Naive thymus-derived CD4-positive, alpha-beta T cell (primary cell): ENCODE results near the gene FRMPD2. TPM values are rescaled to one million over a fixed set of nuclear protein-coding genes. Genes with fewer than 3 reads are reported as not detected.

Experiments used
- ATAC-seq: fragments of 150-1000 bp; cut with Tn5 transposase; 2 replicates; pipeline ENCODE4 v1.10.0; 2021; ENCODE audit warnings: mild to moderate bottlenecking, moderate library complexity
- CTCF ChIA-PET: fragments of 350-600 bp; sonication (Branson Sonifier 250); formaldehyde crosslinking; loops from one replicate; lab custom pipeline; 2021; ENCODE audit warnings: antibody characterized with exemption; lab: Charles Lee
- POLR2A ChIA-PET: fragments of 350-600 bp; sonication (Branson Sonifier 250); formaldehyde crosslinking; loops from one replicate; lab custom pipeline; 2021; ENCODE audit warnings: antibody characterized with exemption, inconsistent platforms; lab: Charles Lee
- DNase-seq, 9 donors: peaks; one replicate each; pipeline versions ENCODE4 v3.0.0 to v3.0.0-alpha.2; 2020 to 2022; ENCODE audit warnings: mixed read lengths in 1 of 9
- H3K27ac ChIP-seq: one replicate; pipeline ENCODE4 v1.7.0; 2013; ENCODE audit warnings: mild to moderate bottlenecking, low read depth, low read length, moderate library complexity
- H3K27me3 ChIP-seq, 2 donors: one replicate each; pipeline ENCODE4 v1.7.0; 2013; ENCODE audit warnings: low read length in 2 of 2, mild to moderate bottlenecking in 2 of 2, moderate library complexity in 2 of 2; ENCODE audit not compliant: control insufficient read depth in 2 of 2, insufficient read depth in 2 of 2
- H3K36me3 ChIP-seq, 3 experiments: 1 replicate in 2 of 3; 2 replicates in 1 of 3; pipeline ENCODE4 v1.7.0; 2013; ENCODE audit warnings: low read length in 3 of 3, mild to moderate bottlenecking in 3 of 3, moderate library complexity in 1 of 3; ENCODE audit not compliant: insufficient read depth in 3 of 3, control insufficient read depth in 2 of 3
- H3K4me1 ChIP-seq, 2 donors: one replicate each; pipeline ENCODE4 v1.7.0; 2013; ENCODE audit warnings: low read length in 2 of 2, mild to moderate bottlenecking in 2 of 2, moderate library complexity in 1 of 2; ENCODE audit not compliant: control insufficient read depth in 2 of 2, insufficient read depth in 2 of 2
- H3K4me3 ChIP-seq: 2 replicates; pipeline ENCODE4 v1.7.0; 2013; ENCODE audit warnings: mild to moderate bottlenecking, low read length
- H3K9me3 ChIP-seq, 3 experiments: 1 replicate in 2 of 3; 2 replicates in 1 of 3; pipeline ENCODE4 v1.7.0; 2013; ENCODE audit warnings: low read length in 3 of 3; ENCODE audit not compliant: control insufficient read depth in 2 of 3
- H3K27ac Mint-ChIP-seq, 9 donors: one replicate each; pipeline ENCODE4 v1.8.0; 2020 to 2022; ENCODE audit warnings: mixed read lengths in 9 of 9, mild to moderate bottlenecking in 8 of 9, moderate library complexity in 5 of 9, inconsistent platforms in 2 of 9
- H3K27me3 Mint-ChIP-seq, 5 donors: one replicate each; pipeline ENCODE4 v1.8.0; 2021 to 2022; ENCODE audit warnings: mixed read lengths in 5 of 5, mild to moderate bottlenecking in 1 of 5
- H3K36me3 Mint-ChIP-seq, 5 donors: one replicate each; pipeline ENCODE4 v1.8.0; 2020 to 2022; ENCODE audit warnings: mixed read lengths in 5 of 5, mild to moderate bottlenecking in 3 of 5, inconsistent platforms in 1 of 5
- H3K4me1 Mint-ChIP-seq, 7 donors: one replicate each; pipeline ENCODE4 v1.8.0; 2020 to 2022; ENCODE audit warnings: mixed read lengths in 7 of 7, mild to moderate bottlenecking in 3 of 7, inconsistent platforms in 1 of 7
- H3K4me3 Mint-ChIP-seq, 10 donors: one replicate each; pipeline ENCODE4 v1.8.0; 2020 to 2022; ENCODE audit warnings: mild to moderate bottlenecking in 10 of 10, mixed read lengths in 10 of 10, moderate library complexity in 6 of 10, inconsistent platforms in 2 of 10
- H3K9me3 Mint-ChIP-seq, 11 donors: one replicate each; pipeline ENCODE4 v1.8.0; 2020 to 2022; ENCODE audit warnings: mixed read lengths in 11 of 11, mild to moderate bottlenecking in 4 of 11, inconsistent platforms in 1 of 11, moderate library complexity in 1 of 11
- intact Hi-C, 2 donors: fragments of 100-400 bp; cut with micrococcal nuclease; formaldehyde crosslinking; loops; one replicate each; pipeline ENCODE4 v1.15.1; 2023
- polyA plus RNA-seq, 2 donors: library from polyadenylated mRNA; unstranded; fragments of 300-500 nt; fragmentation: Illumina TruSeq; gene quantifications; one replicate each; pipeline ENCODE4 v1.2.3, GENCODE V29; 2021
- total RNA-seq, 6 experiments: library from RNA in 5 of 6; stranded (reverse) in 5 of 6; gene quantifications; 1 replicate in 5 of 6; 2 replicates in 1 of 6; pipeline ENCODE4 v1.2.3 and lab custom pipeline; 2021 to 2026

The FRMPD2 gene
- total and polyA plus RNA-seq, 7 experiments from 2014 or later = 0.24 TPM; not detected in 6

GRCh38 chr10:48292616-48293015, 18.1 kb upstream of the FRMPD2 start:
- no peaks in the 10 kb centered on the region for H3K9me3 Mint-ChIP-seq
- no peaks in the 10 kb centered on the region for H3K36me3 Mint-ChIP-seq
- no peak overlapping the region for H3K27ac Mint-ChIP-seq
- no peaks in the 10 kb centered on the region for H3K4me1 ChIP-seq
- H3K27me3 Mint-ChIP-seq = peaks cover 0 to 6% (median 4%) of the 10 kb centered on the region in 5 donors
- H3K9me3 ChIP-seq = no peaks in the 10 kb centered on the region
- H3K4me3 Mint-ChIP-seq = no peak overlapping the region
- no peaks in the 10 kb centered on the region for H3K27me3 ChIP-seq
- ATAC-seq (no peak), DNase-seq (no peak)
- H3K36me3 ChIP-seq = no peaks in the 10 kb centered on the region
- ChIA-PET POLR2A (no interaction called here), CTCF (no interaction called here)
- peaks cover 0 to 14% (median 9%) of the 10 kb centered on the region in 7 donors for H3K4me1 Mint-ChIP-seq
- intact Hi-C loops = no loop called here
- no peak overlapping the region for H3K27ac ChIP-seq
- no peak overlapping the region for H3K4me3 ChIP-seq

DNA sequence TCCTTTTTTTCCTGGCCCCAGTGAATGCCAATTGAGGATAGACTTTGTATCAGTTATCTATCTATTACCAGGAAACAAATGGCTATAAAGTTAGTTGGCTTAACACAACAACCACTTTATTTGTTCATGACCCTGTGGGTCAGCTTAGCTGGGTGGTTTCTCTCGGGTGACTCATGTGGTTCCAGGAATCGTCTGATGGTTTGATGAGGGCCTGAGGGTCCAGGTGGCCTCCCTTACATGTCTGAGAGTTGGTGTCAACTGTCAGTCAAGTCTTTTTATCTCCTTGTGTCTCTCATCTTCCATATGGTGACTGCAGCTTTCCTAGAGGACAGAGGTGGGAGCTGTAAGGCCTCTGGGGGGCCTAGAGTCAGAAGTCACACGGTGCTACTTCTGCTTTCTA, 16.7 kb upstream of the FRMPD2 start:
- ATAC-seq (no peak), DNase-seq (no peak)
- Mint-ChIP-seq H3K36me3 (peaks cover 0 to 3% (median 0%) of the 10 kb centered on the region in 5 donors), H3K9me3 (peaks cover 0 to 5% (median 1%) of the 10 kb centered on the region in 11 donors), H3K4me1 (peaks cover 0 to 18% (median 9%) of the 10 kb centered on the region in 7 donors), H3K27ac (no peak overlapping the region), H3K27me3 (peaks cover 0 to 12% (median 8%) of the 10 kb centered on the region in 5 donors), H3K4me3 (no peak overlapping the region)
- H3K27me3 ChIP-seq = no peaks in the 10 kb centered on the region
- no peak overlapping the region for H3K27ac ChIP-seq
- intact Hi-C loops = no loop called here
- H3K36me3 ChIP-seq = no peaks in the 10 kb centered on the region
- no peaks in the 10 kb centered on the region for H3K4me1 ChIP-seq
- CTCF ChIA-PET = no interaction called here
- H3K4me3 ChIP-seq = no peak overlapping the region
- POLR2A ChIA-PET = no interaction called here
- no peaks in the 10 kb centered on the region for H3K9me3 ChIP-seq

GRCh38 chr10:48290286-48290685, 15.8 kb upstream of the FRMPD2 start:
- Mint-ChIP-seq H3K36me3 (peaks cover 0 to 8% (median 0%) of the 10 kb centered on the region in 5 donors), H3K4me1 (peaks cover 0 to 18% (median 9%) of the 10 kb centered on the region in 7 donors), H3K27ac (no peak overlapping the region), H3K27me3 (peaks cover 8 to 18% (median 13%) of the 10 kb centered on the region in 5 donors), H3K4me3 (no peak overlapping the region), H3K9me3 (peaks cover 0 to 9% (median 2%) of the 10 kb centered on the region in 11 donors)
- Histone ChIP-seq H3K4me1 (no peaks in the 10 kb centered on the region), H3K27me3 (no peaks in the 10 kb centered on the region), H3K9me3 (no peaks in the 10 kb centered on the region), H3K36me3 (no peaks in the 10 kb centered on the region), H3K4me3 (no peak overlapping the region), H3K27ac (no peak overlapping the region)
- DNase-seq (no peak), ATAC-seq (no peak)
- POLR2A ChIA-PET = no interaction called here
- CTCF ChIA-PET = no interaction called here
- intact Hi-C loops = no loop called here

GRCh38 chr10:48289501-48290238, 15.2 kb upstream of the FRMPD2 start:
- Histone ChIP-seq H3K4me3 (no peak overlapping the region), H3K9me3 (no peaks in the 10 kb centered on the region), H3K27ac (no peak overlapping the region), H3K36me3 (no peaks in the 10 kb centered on the region), H3K4me1 (no peaks in the 10 kb centered on the region), H3K27me3 (no peaks in the 10 kb centered on the region)
- ChIA-PET POLR2A (no interaction called here), CTCF (no interaction called here)
- H3K27ac Mint-ChIP-seq = peak overlapping the region in 1 of 9 donors; percentile 36
- H3K4me3 Mint-ChIP-seq = no peak overlapping the region
- intact Hi-C loops = loop anchor here in 1 of 2 donors (1.0 kb wide), 1 partner anchor 29 kb away; no protein-coding TSS in a partner anchor
- peaks cover 0 to 18% (median 9%) of the 10 kb centered on the region in 7 donors for H3K4me1 Mint-ChIP-seq
- H3K27me3 Mint-ChIP-seq = peaks cover 14 to 23% (median 16%) of the 10 kb centered on the region in 5 donors
- DNase-seq (peak in 7 of 9 donors; percentile 13 to 55 (median 24)), ATAC-seq (peak; percentile 84)
- peaks cover 0 to 15% (median 4%) of the 10 kb centered on the region in 11 donors for H3K9me3 Mint-ChIP-seq
- H3K36me3 Mint-ChIP-seq = peaks cover 0 to 14% (median 0%) of the 10 kb centered on the region in 5 donors

- no peak overlapping the region for H3K27ac ChIP-seq
- CTCF ChIA-PET = no interaction called here
- DNase-seq (no peak), ATAC-seq (no peak)
- H3K36me3 ChIP-seq = no peaks in the 10 kb centered on the region
- peaks cover 0 to 18% (median 9%) of the 10 kb centered on the region in 7 donors for H3K4me1 Mint-ChIP-seq
- intact Hi-C loops = loop anchor here in 1 of 2 donors (1.0 kb wide), 1 partner anchor 30 kb away; no protein-coding TSS in a partner anchor
- H3K4me3 ChIP-seq = no peak overlapping the region
- no peak overlapping the region for H3K27ac Mint-ChIP-seq
- H3K27me3 Mint-ChIP-seq = peaks cover 15 to 23% (median 21%) of the 10 kb centered on the region in 5 donors
- H3K4me1 ChIP-seq = no peaks in the 10 kb centered on the region
- H3K4me3 Mint-ChIP-seq = no peak overlapping the region
- H3K36me3 Mint-ChIP-seq = peaks cover 0 to 15% (median 0%) of the 10 kb centered on the region in 5 donors
- H3K9me3 ChIP-seq = no peaks in the 10 kb centered on the region
- no peaks in the 10 kb centered on the region for H3K27me3 ChIP-seq
- POLR2A ChIA-PET = no interaction called here
- peaks cover 0 to 20% (median 8%) of the 10 kb centered on the region in 11 donors for H3K9me3 Mint-ChIP-seq
Observed at GRCh38 chr10:48288661-48289060, 14.2 kb upstream of the FRMPD2 start.

DNA sequence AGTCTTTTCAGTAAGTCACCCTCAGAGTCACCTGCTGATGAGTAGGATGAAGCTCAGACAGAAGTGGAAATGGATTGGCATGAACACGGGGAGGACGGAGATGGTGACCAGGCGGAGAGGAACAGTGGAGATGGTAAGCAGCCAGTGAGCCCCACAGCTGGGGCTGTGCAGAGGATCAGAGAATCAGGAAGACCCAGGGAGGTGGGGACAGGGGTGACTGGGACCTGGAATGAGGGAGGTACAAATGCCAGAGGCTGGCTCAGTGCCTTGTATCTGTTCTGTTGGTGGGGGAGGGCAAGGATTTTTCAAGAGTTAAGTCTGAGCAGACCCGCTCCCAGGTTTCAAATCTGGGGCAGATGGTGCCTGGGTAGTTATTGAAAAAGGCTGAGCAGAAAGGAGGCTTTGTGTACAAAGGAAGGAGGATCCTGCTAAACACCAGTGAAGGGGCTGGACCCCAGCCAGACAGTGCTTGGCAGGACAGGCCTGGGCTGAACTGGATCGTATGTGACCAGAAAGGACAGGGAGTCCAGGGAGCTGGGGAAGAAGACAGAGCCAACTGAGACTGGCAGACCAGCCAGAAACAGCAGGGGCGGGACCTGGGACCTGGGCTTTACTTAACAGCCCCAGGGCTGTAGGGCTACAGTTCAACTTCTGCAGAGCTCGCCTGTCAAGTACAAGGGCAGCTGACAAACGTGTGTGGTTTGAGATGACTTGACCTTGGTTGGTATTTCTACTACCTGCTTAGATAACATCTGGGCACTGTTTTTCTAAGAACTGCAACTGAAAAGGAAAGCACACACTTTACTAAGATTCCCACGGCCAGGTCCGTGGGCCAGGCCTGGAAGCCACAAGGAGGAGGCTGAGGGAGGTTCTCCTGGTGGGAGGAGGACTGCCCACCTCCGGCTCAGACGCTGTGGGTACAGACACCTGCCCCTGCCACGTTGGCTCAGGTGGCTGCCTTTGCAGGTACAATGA, 13.2 kb upstream of the FRMPD2 start:
- Histone ChIP-seq H3K4me3 (no peak overlapping the region), H3K27me3 (no peaks in the 10 kb centered on the region), H3K4me1 (no peaks in the 10 kb centered on the region), H3K9me3 (no peaks in the 10 kb centered on the region), H3K27ac (no peak overlapping the region), H3K36me3 (no peaks in the 10 kb centered on the region)
- Mint-ChIP-seq H3K9me3 (peaks cover 0 to 24% (median 11%) of the 10 kb centered on the region in 11 donors), H3K27me3 (peaks cover 14 to 21% (median 17%) of the 10 kb centered on the region in 5 donors), H3K4me3 (no peak overlapping the region), H3K27ac (no peak overlapping the region), H3K4me1 (peaks cover 0 to 18% (median 9%) of the 10 kb centered on the region in 7 donors), H3K36me3 (peaks cover 0 to 15% (median 0%) of the 10 kb centered on the region in 5 donors)
- no peak for DNase-seq
- no peak for ATAC-seq
- POLR2A ChIA-PET = no interaction called here
- CTCF ChIA-PET = interaction anchor here (0.9 kb wide), 1 partner anchor 11 kb away, joined by 4 read pairs; no protein-coding TSS in a partner anchor
- intact Hi-C loops = no loop called here
